Measurements from ENCODE around the gene CD200. TPM values are rescaled to one million over a fixed set of nuclear protein-coding genes. Genes with fewer than 3 reads are reported as not detected.
A peak's percentile ranks its signal among the peaks of the same experiment; 100 is the strongest.

The CD200 gene
- total RNA-seq, 1 donor from 2014 or later, result 25.7 TPM

DNA sequence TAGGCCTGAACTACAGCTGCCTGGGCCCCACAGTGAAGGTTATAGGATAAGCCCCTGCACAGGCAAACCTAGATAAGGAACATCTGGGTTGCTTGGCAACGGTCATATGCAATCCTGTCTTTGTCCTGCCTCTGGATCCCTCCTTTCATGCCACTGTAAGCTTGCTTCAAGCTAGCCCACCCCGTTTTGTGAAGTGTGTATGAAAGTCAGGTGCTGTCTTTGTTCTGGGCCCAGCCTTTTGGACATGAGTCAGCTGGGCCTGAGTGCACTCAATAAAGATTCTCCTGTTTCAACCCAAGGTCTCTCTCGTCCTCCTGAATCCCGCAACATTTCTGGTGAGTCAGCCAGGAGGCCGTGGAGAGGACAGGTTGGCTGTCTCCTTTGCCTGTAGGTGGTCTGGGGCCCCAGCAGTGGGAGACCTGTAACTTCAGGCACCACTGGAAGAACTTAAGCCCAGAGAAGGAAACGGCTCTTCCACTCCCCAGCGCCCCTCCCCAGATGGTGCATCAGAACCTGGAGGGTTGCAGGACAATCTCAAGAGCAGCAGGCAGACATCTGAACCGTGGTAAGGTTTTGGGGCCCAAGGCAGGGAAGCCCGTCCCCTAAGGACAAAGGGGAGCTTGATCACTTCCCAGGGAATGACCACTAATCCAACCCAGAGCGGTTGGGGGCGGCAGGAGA, 30.7 kb upstream of the CD200 start:
- Mint-ChIP-seq H3K4me1 (peaks cover 15% of the 10 kb centered on the region), H3K27ac (no peak overlapping the region), H3K9me3 (no peaks in the 10 kb centered on the region), H3K36me3 (no peaks in the 10 kb centered on the region), H3K4me3 (no peak overlapping the region), H3K27me3 (ENCODE audit: low read depth) (no peaks in the 10 kb centered on the region)
- TF ChIP-seq, protein P1, sequence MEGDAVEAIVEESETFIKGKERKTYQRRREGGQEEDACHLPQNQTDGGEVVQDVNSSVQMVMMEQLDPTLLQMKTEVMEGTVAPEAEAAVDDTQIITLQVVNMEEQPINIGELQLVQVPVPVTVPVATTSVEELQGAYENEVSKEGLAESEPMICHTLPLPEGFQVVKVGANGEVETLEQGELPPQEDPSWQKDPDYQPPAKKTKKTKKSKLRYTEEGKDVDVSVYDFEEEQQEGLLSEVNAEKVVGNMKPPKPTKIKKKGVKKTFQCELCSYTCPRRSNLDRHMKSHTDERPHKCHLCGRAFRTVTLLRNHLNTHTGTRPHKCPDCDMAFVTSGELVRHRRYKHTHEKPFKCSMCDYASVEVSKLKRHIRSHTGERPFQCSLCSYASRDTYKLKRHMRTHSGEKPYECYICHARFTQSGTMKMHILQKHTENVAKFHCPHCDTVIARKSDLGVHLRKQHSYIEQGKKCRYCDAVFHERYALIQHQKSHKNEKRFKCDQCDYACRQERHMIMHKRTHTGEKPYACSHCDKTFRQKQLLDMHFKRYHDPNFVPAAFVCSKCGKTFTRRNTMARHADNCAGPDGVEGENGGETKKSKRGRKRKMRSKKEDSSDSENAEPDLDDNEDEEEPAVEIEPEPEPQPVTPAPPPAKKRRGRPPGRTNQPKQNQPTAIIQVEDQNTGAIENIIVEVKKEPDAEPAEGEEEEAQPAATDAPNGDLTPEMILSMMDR (IDR thresholded peaks at IDR 0.05; ENCODE audit: unreplicated experiment), result no peak
- DNase-seq (ENCODE audit: low spot score in 2 of 2, unreplicated experiment in 2 of 2), result peak in 1 of 2 experiments; percentile 55

DNA sequence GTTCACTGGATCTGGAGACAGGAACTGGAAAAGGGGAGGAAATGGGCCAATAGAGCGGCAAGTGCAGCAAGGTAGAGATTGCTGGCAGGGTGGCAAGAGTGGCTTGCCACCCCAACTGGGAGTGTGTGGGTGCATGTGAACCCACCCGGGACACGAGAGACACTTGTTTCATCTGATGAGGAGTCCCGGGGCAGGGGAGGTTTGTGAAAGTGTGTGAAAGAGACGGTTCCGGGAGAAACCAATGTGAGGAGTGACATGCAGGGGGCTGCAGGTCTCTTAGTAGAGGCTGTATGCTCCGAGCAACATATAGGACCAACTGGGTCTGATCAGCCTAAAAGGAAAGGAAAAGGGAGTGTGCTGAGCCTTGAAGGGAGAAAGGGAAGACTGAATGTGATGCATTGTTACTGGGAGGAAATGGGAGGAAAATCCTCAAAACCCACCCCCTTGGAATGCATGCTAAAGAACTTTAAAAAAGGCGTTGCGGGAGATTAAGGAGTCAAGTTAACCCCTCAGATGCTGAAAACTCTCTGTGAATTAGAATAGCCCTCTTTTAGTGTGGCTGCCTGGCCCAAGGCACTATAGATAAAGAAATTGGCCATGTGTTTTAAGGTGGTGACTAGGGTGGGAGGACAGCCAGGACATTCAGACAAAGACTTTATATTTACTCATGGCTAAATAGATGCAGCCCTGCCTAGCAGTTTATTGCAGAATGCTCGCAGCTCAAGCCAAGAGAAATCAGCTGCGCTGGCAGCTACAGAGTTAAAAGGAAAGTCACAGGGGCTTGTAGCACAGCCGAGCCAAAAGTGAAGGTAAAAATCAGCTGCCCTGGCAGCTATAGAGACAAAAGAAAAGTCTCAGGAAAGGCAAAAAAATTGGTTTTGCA, 29.8 kb upstream of the CD200 start:
- no peak overlapping the region for H3K4me3 Mint-ChIP-seq
- DNase-seq (ENCODE audit: low spot score in 2 of 2, unreplicated experiment in 2 of 2), result no peak
- no peaks in the 10 kb centered on the region for H3K9me3 Mint-ChIP-seq

DNA sequence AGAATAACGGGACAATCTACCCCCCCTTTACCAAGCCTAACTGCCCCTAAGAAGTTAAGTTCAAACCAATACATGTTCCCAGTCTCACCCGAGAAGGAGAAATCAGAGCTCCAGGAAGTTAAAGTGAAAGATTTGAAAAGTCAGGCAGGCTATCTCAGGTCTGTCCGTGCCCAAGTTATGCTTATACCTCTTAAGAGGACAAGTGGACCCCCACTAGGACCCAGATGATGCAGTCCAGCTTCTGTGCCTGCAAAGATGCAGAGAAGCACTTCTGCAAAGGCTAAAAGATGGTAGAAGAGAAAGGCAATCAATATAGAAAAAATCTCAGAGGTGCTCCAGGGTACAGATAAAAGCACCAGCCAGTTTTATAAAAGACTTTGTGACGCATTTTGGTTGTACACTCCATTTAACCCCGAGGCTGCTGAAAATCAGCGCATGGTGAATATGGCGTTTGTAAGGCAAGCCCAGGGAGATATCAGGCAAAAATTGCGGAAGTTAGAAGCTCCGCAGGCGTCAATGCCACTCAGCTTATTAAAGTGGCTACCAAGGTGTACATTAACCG, 29.1 kb upstream of the CD200 start:
- no peaks in the 10 kb centered on the region for H3K36me3 Mint-ChIP-seq
- DNase-seq (ENCODE audit: low spot score in 2 of 2, unreplicated experiment in 2 of 2), result no peak
- TF ChIP-seq, protein P1 (IDR thresholded peaks at IDR 0.05; ENCODE audit: unreplicated experiment), result no peak
- no peaks in the 10 kb centered on the region for H3K27me3 Mint-ChIP-seq (ENCODE audit: low read depth)
- H3K4me3 Mint-ChIP-seq, result no peak overlapping the region
- H3K9me3 Mint-ChIP-seq, result no peaks in the 10 kb centered on the region
- H3K4me1 Mint-ChIP-seq, result peaks cover 20% of the 10 kb centered on the region
- no peak overlapping the region for H3K27ac Mint-ChIP-seq

More for the DNA sequence above, 29.8 kb upstream of the CD200 start:
- Mint-ChIP-seq H3K36me3 (no peaks in the 10 kb centered on the region), H3K4me1 (peaks cover 18% of the 10 kb centered on the region), H3K27ac (no peak overlapping the region), H3K27me3 (ENCODE audit: low read depth) (no peaks in the 10 kb centered on the region)
- TF ChIP-seq, protein P1 (IDR thresholded peaks at IDR 0.05; ENCODE audit: unreplicated experiment), result no peak

DNA sequence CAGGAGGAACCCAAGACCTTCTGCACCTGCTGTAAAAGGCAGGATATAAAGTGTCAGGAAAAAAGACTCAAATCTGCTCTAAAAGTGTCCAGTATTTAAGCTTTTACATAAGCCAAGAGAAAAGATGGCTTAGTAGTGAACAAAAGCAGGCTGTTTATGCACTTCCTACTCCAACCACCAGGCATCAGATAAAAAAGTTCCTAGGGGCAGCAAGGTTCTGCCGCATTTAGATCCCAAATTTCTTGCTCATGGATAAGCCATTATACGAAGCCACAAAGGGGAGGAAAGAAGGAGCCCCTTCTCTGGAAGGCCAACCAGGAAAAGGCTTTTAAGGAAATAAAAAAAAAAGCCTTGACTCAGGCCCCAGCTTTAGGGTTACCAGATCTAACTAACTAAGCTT, 28.3 kb upstream of the CD200 start:
- H3K27me3 Mint-ChIP-seq (ENCODE audit: low read depth), result no peaks in the 10 kb centered on the region
- TF ChIP-seq, protein P1 (IDR thresholded peaks at IDR 0.05; ENCODE audit: unreplicated experiment), result peak; percentile 62
- H3K9me3 Mint-ChIP-seq, result no peaks in the 10 kb centered on the region
- H3K36me3 Mint-ChIP-seq, result no peaks in the 10 kb centered on the region
- peaks cover 20% of the 10 kb centered on the region for H3K4me1 Mint-ChIP-seq
- no peak overlapping the region for H3K4me3 Mint-ChIP-seq
- H3K27ac Mint-ChIP-seq, result no peak overlapping the region
- DNase-seq (ENCODE audit: low spot score in 2 of 2, unreplicated experiment in 2 of 2), result no peak

DNA sequence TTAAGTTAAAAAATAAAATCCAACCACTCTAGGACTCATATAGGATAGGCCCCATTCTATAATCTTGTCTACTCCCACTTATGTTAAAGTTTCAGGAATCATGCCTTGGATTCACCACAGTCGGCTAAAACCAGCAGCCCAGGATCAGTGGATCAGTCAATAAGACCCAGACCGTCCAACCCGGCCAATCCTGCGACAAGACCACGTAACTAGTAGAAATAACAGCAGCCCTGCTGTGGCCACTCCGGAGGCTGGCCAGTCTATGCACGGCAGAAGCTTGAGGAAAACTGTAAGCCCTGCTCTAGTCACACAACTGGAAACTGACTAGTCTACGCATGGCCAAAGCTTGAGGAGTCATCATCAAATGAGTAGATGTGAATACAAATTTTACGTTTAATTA, 26.1 kb upstream of the CD200 start:
- no peak for DNase-seq (ENCODE audit: low spot score in 2 of 2, unreplicated experiment in 2 of 2)
- Mint-ChIP-seq H3K9me3 (no peaks in the 10 kb centered on the region), H3K4me3 (no peak overlapping the region), H3K36me3 (no peaks in the 10 kb centered on the region), H3K27ac (no peak overlapping the region), H3K27me3 (ENCODE audit: low read depth) (no peaks in the 10 kb centered on the region), H3K4me1 (peaks cover 15% of the 10 kb centered on the region)
- TF ChIP-seq, protein P1 (IDR thresholded peaks at IDR 0.05; ENCODE audit: unreplicated experiment), result no peak
